Endothelial cell of umbilical vein (primary cell): ENCODE measurements around the gene ABCD3.

ENCODE experiments used
- CTCF ChIP-seq, 2 donors: IDR thresholded peaks; 1 replicate in 1 of 2; 2 replicates in 1 of 2; pipeline ENCODE4 v1.5.1; 2011; ENCODE audit warnings: low read length in 2 of 2, mild to moderate bottlenecking in 2 of 2, moderate library complexity in 2 of 2, control low read depth in 1 of 2, inconsistent platforms in 1 of 2, low read depth in 1 of 2; ENCODE audit not compliant: insufficient read depth in 1 of 2; ENCODE audit errors: extremely low read depth in 1 of 2
- EZH2 ChIP-seq: IDR thresholded peaks from 2 replicates; pipeline ENCODE4 v1.6.1; 2012; ENCODE audit warnings: borderline replicate concordance, low read depth, mild to moderate bottlenecking, moderate library complexity, low read length, inconsistent platforms; ENCODE audit not compliant: severe bottlenecking
- JUN ChIP-seq: IDR thresholded peaks from 2 replicates; pipeline ENCODE4 v1.6.1; 2011; ENCODE audit warnings: borderline replicate concordance, low read depth; ENCODE audit not compliant: insufficient read length, insufficient read depth
- MYC ChIP-seq: IDR thresholded peaks from one replicate; pipeline ENCODE4 v1.6.1; 2011; ENCODE audit warnings: mild to moderate bottlenecking, low read depth, low read length
- POLR2A ChIP-seq: IDR thresholded peaks from 2 replicates; pipeline ENCODE4 v1.6.1; 2012; ENCODE audit warnings: low read depth, mild to moderate bottlenecking, control low read depth, low read length
- POLR2AphosphoS5 ChIP-seq: IDR thresholded peaks from 2 replicates; pipeline ENCODE4 v1.6.1; 2012; ENCODE audit warnings: low read depth, mild to moderate bottlenecking, control low read depth, low read length, moderate library complexity; ENCODE audit not compliant: insufficient read depth
- TF ChIP-seq, protein P1 (sequence below): IDR thresholded peaks from 2 replicates; pipeline ENCODE4 v1.6.1; 2011; ENCODE audit not compliant: insufficient read depth, insufficient read length

GRCh38 chr1:94528826-94529225 lies 110.6 kb downstream of the ABCD3 start:
- TF ChIP-seq CTCF (IDR thresholded peaks at IDR 0.05; ENCODE audit: extremely low read depth in 1 of 2, insufficient read depth in 1 of 2, low read depth in 1 of 2, low read length in 2 of 2) (no peak), POLR2A (no peak), JUN (no peak), MYC (no peak), POLR2AphosphoS5 (no peak), EZH2 (no peak)
- TF ChIP-seq, protein P1, sequence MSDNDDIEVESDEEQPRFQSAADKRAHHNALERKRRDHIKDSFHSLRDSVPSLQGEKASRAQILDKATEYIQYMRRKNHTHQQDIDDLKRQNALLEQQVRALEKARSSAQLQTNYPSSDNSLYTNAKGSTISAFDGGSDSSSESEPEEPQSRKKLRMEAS: no peak
